AG04449 (cell line): ENCODE results near the gene MYOCD.
A peak's percentile ranks its signal among the peaks of the same experiment; 100 is the strongest.

Experiments used
- CTCF ChIA-PET: fragments of 350-600 bp; formaldehyde crosslinking; extraction: SDS; loops from one replicate; lab custom pipeline; 2021; ENCODE audit warnings: antibody characterized with exemption; lab: Yijun Ruan, JAX
- POLR2A ChIA-PET: fragments of 400-600, 350-600 bp; formaldehyde crosslinking; extraction: SDS; loops from one replicate; lab custom pipeline; 2020; ENCODE audit warnings: antibody characterized with exemption, inconsistent platforms; lab: Yijun Ruan, JAX
- DNase-seq: peaks from one replicate; pipeline ENCODE4 v3.0.0-alpha.2; 2010; ENCODE audit warnings: low read depth, low spot score
- H3K4me3 ChIP-seq: 2 replicates; pipeline ENCODE4 v1.5.1; 2011; ENCODE audit warnings: low read depth, mild to moderate bottlenecking, control low read depth, low read length
- TF ChIP-seq, protein P1 (sequence below): IDR thresholded peaks from one replicate; pipeline ENCODE4 v1.5.1; 2011; ENCODE audit warnings: mild to moderate bottlenecking, moderate library complexity, low read length, control low read depth, inconsistent platforms; ENCODE audit not compliant: insufficient read depth; ENCODE audit errors: missing control alignments

Gene MYOCD

DNA sequence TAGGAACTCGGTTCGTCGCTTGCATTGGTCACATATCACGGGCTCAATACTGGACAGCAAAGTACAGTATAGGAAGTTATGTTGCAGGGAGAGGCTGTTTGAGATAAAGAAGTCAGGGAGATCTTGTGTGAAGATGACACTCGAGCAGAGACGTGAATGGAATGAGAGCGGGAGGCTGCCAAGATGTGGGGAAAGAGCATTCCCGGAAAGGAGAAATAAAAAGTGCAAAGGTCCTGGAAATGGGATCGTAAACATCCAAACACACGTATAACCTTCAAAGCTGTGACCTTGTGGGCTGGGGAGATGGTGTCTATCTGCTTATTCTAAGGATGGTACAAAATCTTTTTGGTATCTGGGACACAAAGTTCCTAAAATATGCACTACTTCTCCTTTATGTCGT is 43.0 kb upstream of the MYOCD start:
- no peak for DNase-seq
- TF ChIP-seq, protein P1, sequence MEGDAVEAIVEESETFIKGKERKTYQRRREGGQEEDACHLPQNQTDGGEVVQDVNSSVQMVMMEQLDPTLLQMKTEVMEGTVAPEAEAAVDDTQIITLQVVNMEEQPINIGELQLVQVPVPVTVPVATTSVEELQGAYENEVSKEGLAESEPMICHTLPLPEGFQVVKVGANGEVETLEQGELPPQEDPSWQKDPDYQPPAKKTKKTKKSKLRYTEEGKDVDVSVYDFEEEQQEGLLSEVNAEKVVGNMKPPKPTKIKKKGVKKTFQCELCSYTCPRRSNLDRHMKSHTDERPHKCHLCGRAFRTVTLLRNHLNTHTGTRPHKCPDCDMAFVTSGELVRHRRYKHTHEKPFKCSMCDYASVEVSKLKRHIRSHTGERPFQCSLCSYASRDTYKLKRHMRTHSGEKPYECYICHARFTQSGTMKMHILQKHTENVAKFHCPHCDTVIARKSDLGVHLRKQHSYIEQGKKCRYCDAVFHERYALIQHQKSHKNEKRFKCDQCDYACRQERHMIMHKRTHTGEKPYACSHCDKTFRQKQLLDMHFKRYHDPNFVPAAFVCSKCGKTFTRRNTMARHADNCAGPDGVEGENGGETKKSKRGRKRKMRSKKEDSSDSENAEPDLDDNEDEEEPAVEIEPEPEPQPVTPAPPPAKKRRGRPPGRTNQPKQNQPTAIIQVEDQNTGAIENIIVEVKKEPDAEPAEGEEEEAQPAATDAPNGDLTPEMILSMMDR, result no peak
- POLR2A ChIA-PET, result no interaction called here
- no peak overlapping the region for H3K4me3 ChIP-seq
- CTCF ChIA-PET, result interaction anchor here (0.8 kb wide), 1 partner anchor 77 kb away, joined by 3 read pairs; no protein-coding TSS in a partner anchor

DNA sequence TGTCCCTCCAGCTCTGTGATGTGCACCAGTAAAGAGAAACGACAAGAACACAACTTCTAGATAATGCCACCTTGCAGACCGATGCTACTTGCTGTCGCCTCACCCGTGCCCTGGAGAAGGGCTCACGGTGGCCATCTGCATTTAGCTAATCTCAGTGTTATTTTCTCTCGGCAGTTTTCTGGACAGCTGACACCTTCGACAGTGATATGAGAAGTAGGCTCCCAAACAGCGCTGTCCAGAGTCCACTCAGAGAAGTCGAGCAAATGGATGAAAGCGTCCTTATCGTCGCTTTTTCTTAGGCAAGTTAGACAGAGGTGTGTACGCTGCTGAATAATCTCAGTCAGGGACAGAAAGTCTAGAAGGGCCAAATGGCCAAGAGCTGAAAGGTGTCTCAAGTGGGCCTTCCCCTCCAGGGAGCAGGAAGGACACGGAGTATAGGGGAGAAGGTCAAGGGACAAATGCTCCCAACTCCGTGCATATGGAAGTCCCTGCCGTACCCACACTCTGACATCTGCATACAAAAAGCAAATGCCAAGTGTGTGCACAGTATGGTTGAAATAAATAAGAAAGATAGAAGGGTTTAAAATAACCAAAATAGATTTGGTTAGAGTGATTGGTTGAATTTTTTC is 42.4 kb upstream of the MYOCD start:
- ChIA-PET CTCF (interaction anchor here (0.8 to 1.0 kb wide), 2 partner anchors 78 kb away, joined by 3 read pairs; no protein-coding TSS in a partner anchor), POLR2A (no interaction called here)
- no peak overlapping the region for H3K4me3 ChIP-seq
- DNase-seq, result no peak
- TF ChIP-seq, protein P1, result no peak

DNA sequence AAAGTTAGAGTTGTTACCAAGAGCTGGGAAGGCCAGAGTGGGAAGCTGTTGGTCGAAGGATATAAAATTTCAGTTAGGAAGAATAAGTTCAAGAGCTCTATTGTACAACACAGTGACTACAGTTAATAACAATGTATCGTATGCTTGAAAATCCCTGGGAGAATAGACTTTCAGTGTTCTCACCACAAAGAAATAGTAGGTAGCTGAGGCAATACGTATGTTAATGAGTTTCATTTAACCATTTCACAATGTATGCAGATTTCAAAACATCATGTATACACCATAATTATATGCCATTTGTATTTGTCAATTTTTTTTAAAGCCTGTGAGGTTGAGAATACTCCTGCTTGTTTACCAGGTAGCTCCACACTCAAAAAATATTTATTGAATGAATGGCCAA is 41.5 kb upstream of the MYOCD start:
- ChIA-PET CTCF (interaction anchor here (1.0 to 1.1 kb wide), 3 partner anchors 9 to 79 kb away, joined by 3 to 4 read pairs (median 3); no protein-coding TSS in a partner anchor), POLR2A (no interaction called here)
- TF ChIP-seq, protein P1, result no peak
- no peak for DNase-seq
- H3K4me3 ChIP-seq, result no peak overlapping the region

DNA sequence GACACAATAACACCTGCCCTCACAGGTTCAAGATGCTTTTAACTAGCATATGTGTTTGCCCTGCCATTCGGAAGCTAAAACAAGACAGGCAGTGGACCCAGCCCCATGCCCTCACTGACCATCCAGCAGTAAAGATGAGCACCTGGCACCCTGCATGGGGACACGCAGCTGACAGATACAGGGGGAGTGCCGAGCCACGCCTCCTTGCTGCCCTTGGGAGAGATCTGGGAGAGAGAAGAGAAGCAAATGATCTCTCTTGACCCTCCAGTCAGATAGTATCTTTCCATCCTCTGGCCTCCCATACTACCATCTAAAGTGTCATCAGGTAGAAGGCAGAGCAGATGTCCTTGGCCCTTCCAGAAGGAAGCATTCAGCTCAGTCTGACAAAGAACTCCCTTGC is 40.6 kb upstream of the MYOCD start:
- CTCF ChIA-PET, result interaction anchor here (1.1 to 1.2 kb wide), 4 partner anchors 8 to 369 kb away, joined by 3 to 4 read pairs (median 4); no protein-coding TSS in a partner anchor
- H3K4me3 ChIP-seq, result no peak overlapping the region
- no peak for DNase-seq
- TF ChIP-seq, protein P1, result no peak
- POLR2A ChIA-PET, result no interaction called here

DNA sequence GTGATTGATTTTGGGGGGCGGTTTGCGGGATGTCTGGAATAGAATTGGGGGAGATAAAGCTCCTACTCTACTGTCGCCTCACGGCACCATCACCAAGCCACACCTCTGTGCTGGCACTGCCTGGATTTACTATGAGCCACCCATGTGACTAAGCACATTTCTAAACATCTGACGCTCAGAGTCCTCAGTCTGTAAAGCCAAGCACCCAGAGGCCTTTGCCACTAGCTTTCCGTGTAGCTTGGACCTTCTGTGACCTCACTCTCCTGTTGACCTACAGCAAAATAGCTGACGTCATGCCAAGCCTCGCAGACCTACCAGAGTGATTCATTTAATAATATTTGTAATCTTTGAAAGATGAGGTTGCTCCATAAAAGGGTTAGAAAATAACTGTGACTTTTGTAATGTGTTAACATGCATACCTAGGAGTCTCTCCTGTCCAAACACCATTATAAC is 38.5 kb upstream of the MYOCD start:
- TF ChIP-seq, protein P1, result no peak
- peak; percentile 98 for DNase-seq
- no peak overlapping the region for H3K4me3 ChIP-seq
- ChIA-PET POLR2A (interaction anchor here (0.5 kb wide), 1 partner anchor 234 kb away, joined by 3 read pairs; no protein-coding TSS in a partner anchor), CTCF (interaction anchor here (2.3 kb wide), 1 partner anchor 81 kb away, joined by 7 read pairs; no protein-coding TSS in a partner anchor)

DNA sequence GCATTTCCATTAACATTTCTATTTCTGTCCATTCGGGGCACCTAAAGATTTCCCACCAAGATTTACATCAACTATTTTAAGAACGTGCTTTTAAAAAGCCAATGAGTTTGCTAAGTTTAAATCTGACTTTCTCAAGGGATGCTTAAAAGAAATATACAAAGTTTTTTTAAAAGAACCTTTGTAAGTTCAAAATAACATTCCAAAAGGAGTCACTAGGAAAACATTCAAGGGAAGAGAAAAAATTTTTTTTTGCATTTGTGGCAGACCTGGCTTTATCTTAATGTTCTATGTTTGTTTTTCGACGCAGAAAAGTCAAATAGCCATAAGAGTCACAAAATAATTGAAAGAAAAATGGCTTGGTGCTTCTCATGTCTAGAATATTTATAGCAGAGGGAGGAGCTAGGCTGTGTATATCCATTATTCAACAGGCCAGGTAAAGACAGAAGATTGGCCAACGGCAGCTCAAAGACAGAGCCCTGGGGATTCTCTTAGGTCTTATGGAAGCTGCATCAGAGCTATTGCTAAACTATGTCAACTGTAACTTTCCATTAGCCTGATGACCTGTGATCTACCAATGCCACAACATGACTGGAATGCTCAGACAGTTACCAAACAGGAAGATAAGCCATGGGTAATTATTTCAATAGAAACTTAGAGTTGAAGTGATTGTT is 37.8 kb upstream of the MYOCD start:
- no peak for DNase-seq
- POLR2A ChIA-PET, result interaction anchor here (0.9 kb wide), 1 partner anchor 9 kb away, joined by 3 read pairs; no protein-coding TSS in a partner anchor
- H3K4me3 ChIP-seq, result no peak overlapping the region
- TF ChIP-seq, protein P1, result no peak
- CTCF ChIA-PET, result interaction anchor here (0.6 to 3.0 kb wide), 5 partner anchors 77 to 325 kb away, joined by 3 to 11 read pairs (median 3); no protein-coding TSS in a partner anchor
